Esophagus muscularis mucosa (tissue), 4 donors: Measurements from ENCODE around the gene MAB21L1.

ENCODE experiments used
- CTCF ChIP-seq, 3 experiments: fragments of 200-600 bp in 2 of 3; fragments of 450-650 bp in 1 of 3; sonication (generic) in 2 of 3; IDR thresholded peaks; one replicate each; pipeline ENCODE4 v1.5.1; 2017 to 2019; ENCODE audit warnings: antibody characterized with exemption in 3 of 3, mild to moderate bottlenecking in 2 of 3, moderate library complexity in 1 of 3
- EP300 ChIP-seq: sonication (generic); formaldehyde crosslinking; IDR thresholded peaks from one replicate; pipeline ENCODE4 v1.6.1; 2017; ENCODE audit warnings: antibody characterized with exemption
- POLR2A ChIP-seq: fragments of 450-650 bp; IDR thresholded peaks from one replicate; pipeline ENCODE4 v1.6.1; 2017; ENCODE audit warnings: antibody characterized with exemption, moderate library complexity, mild to moderate bottlenecking, low read depth

- no peak for TF ChIP-seq CTCF (IDR thresholded peaks at IDR 0.05)
- no peak for TF ChIP-seq POLR2A
- no peak for TF ChIP-seq EP300
These were observed 38.5 kb upstream of the MAB21L1 start for GRCh38 chr13:35514801-35515502.
